Heart right ventricle (tissue), 16 donors: ENCODE data around the gene PIGP. TPM values are rescaled to one million over a fixed set of nuclear protein-coding genes. Genes with fewer than 3 reads are reported as not detected.
"Not testable (repeated sequence)": the region's sequence is repeated elsewhere in the genome, so short reads cannot be mapped to it uniquely, and the experiment has no call there.

Source experiments
- ATAC-seq, 8 donors: fragments of 200-7000 bp; cut with Tn5 transposase; one replicate each; pipeline ENCODE4 v1.9.1; 2020; ENCODE audit warnings: mild to moderate bottlenecking in 8 of 8, moderate library complexity in 8 of 8, moderate number of reproducible peaks in 1 of 8
- DNase-seq, 2 donors: peaks; one replicate each; pipeline ENCODE4 v3.0.0-alpha.2; 2020
- H3K27ac ChIP-seq, 10 donors: fragments of 200-600 bp; sonication (generic) in 2 of 10; one replicate each; pipeline versions ENCODE4 v1.5.0 to v1.8.0; 2020 to 2022; ENCODE audit warnings: mild to moderate bottlenecking in 3 of 10
- H3K27me3 ChIP-seq, 7 donors: fragments of 200-600 bp; one replicate each; pipeline ENCODE4 v1.8.0; 2021 to 2022; ENCODE audit warnings: mild to moderate bottlenecking in 2 of 7
- H3K36me3 ChIP-seq, 9 donors: fragments of 200-600 bp; sonication (generic) in 1 of 9; one replicate each; pipeline versions ENCODE4 v1.5.0 to v1.8.0; 2020 to 2022; ENCODE audit warnings: mild to moderate bottlenecking in 2 of 9
- H3K4me1 ChIP-seq, 9 donors: fragments of 200-600 bp; sonication (generic) in 1 of 9; one replicate each; pipeline versions ENCODE4 v1.5.0 to v1.8.0; 2020 to 2022; ENCODE audit warnings: mild to moderate bottlenecking in 4 of 9
- H3K4me3 ChIP-seq, 10 donors: fragments of 200-600 bp; sonication (generic) in 2 of 10; one replicate each; pipeline versions ENCODE4 v1.5.0 to v1.8.0; 2020 to 2022; ENCODE audit warnings: mild to moderate bottlenecking in 7 of 10, moderate library complexity in 2 of 10
- H3K9me3 ChIP-seq, 11 donors: fragments of 200-600 bp in 10 of 11; sonication (generic) in 2 of 11; one replicate each; pipeline versions ENCODE4 v1.5.0 to v1.8.0; 2013 to 2022; ENCODE audit warnings: mild to moderate bottlenecking in 2 of 11, control low read depth in 1 of 11, moderate library complexity in 1 of 11
- WGBS, 2 donors: extraction: QIAGEN DNeasy Blood & Tissue Kit; methylation state at CpG; one replicate each; pipeline ENCODE4 v1.1.7; 2013; ENCODE audit warnings: inconsistent platforms in 1 of 2; 5-methylcytosine and 5-hydroxymethylcytosine counted together
- intact Hi-C, 10 donors: fragments of 100-400 bp; cut with DNase I; formaldehyde crosslinking; loops; one replicate each; pipeline versions ENCODE4 v1.11.1 to v1.14.2; 2022
- polyA plus RNA-seq, 2 donors: library from polyadenylated mRNA; stranded (reverse); fragments of 200-250 nt; gene quantifications; one replicate each; pipeline ENCODE4 v1.2.3, GENCODE V29; 2013
- total RNA-seq, 10 donors: library from RNA; stranded (reverse); fragmentation: NEBNext Ultra II Directional in 3 of 10; extraction: Animal tissue kit (Norgen Biotek cat#: 25700) in 3 of 10; gene quantifications; one replicate each; pipeline versions ENCODE4 v1.2.1 to v1.2.4, GENCODE V29; 2021 to 2023
- TF ChIP-seq, protein P1 (sequence below), 9 donors: fragments of 200-600 bp; sonication (generic) in 2 of 9; IDR thresholded peaks; one replicate each; pipeline versions ENCODE4 v1.5.0 to v1.8.0; 2021 to 2022; ENCODE audit warnings: antibody characterized with exemption in 9 of 9, mild to moderate bottlenecking in 5 of 9, moderate library complexity in 1 of 9
- donor health status: Arrhythmogenic right ventricular cardiomyopathy.
- donor health status: ischemic (EF 13 %, LVEDD 7.1; RV severe dilation, severe dysfunction).
- donor health status: healthy with polysubstance abuse.
- donor health status: DM: no; HTN: yes; CAD: no.
- donor health status: DM: no; HTN: no; CAD: no.
- donor health status: ischemic (EF 25% LVEDD 6.9; RV normal size, moderate dysfunction).
- donor health status: ischemic (EF 25% LVEDD 5.7; RV mildly dilated, moderate dysfunction).
- donor health status: healthy.
- donor health status: DM: yes; HTN: yes; CAD: no.
- donor health status: Ischemic cardiomyopathy.
- donor health status: ischemic (EF 35%, LVEDD 5.7; RV mildly dilated, moderate dysfunction).
- donor health status: nonischemic (EF 11% LVEDD 7.7; RV severe dilation, severe dysfunction).
- donor health status: DM: yes; HTN: yes; CAD: no.
- donor health status: PGD.
- donor health status: ischemic (EF 29% LVEDD 5.4; RV normal size, mild dysfunction).
- donor health status: nonischemic (EF 23%, LVEDD 6.1; RV moderate dilation, normal function).

Gene PIGP
- total and polyA plus RNA-seq, 12 donors = 24.5 to 41.8 (median 37.7) TPM

DNA sequence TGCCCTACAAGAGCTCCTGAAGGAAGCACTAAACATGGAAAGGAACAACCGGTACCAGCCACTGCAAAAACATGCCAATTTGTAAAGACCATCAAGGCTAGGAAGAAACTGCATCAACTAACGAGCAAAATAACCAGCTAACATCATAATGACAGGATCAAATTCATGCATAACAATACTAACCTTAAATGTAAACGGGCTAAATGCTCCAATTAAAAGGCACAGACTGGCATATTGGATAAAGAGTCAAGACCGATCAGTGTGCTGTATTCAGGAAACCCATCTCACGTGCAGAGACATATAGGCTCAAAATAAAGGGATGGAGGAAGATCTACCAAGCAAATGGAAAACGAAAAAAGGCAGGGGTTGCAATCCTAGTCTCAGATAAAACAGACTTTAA is 38.2 kb upstream of the PIGP start:
- H3K4me1 ChIP-seq, DNase-seq, H3K4me3 ChIP-seq, intact Hi-C loops, H3K27ac ChIP-seq, ATAC-seq, H3K27me3 ChIP-seq: not testable (repeated sequence)
- Histone ChIP-seq H3K9me3 (peaks cover 0 to 13% (median 0%) of the 10 kb centered on the region in 11 donors), H3K36me3 (peaks cover 0 to 20% (median 12%) of the 10 kb centered on the region in 9 donors)
- WGBS, 2 donors = 92 to 95% methylated on average over 5 of the region's 6 CpGs

DNA sequence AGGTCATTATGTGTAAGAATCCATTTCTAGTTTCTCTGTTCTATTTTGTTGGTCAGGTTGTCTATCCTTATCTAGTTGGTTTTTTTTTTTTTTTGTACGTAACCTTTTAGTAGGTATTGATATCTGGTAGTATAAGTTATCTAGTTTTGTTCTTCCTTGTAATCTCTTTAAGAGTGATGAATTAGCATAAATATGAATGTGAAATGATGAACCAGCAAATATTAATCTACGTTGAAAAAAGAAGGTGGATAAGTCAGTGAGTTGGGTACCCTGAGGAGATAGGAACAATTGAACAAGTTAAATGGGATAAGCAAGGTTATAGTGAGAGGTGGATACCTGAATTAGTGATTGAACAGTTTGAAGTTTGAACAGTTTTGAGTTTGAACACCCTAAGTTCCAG is 34.1 kb upstream of the PIGP start:
- Histone ChIP-seq H3K27me3 (no peaks in the 10 kb centered on the region), H3K9me3 (peaks cover 0 to 13% (median 0%) of the 10 kb centered on the region in 11 donors), H3K4me1 (no peaks in the 10 kb centered on the region), H3K4me3 (no peak overlapping the region), H3K36me3 (peaks cover 0 to 17% (median 12%) of the 10 kb centered on the region in 9 donors), H3K27ac (no peak overlapping the region)
- DNase-seq (no peak), ATAC-seq (no peak)
- intact Hi-C loops = no loop called here
- TF ChIP-seq, protein P1, sequence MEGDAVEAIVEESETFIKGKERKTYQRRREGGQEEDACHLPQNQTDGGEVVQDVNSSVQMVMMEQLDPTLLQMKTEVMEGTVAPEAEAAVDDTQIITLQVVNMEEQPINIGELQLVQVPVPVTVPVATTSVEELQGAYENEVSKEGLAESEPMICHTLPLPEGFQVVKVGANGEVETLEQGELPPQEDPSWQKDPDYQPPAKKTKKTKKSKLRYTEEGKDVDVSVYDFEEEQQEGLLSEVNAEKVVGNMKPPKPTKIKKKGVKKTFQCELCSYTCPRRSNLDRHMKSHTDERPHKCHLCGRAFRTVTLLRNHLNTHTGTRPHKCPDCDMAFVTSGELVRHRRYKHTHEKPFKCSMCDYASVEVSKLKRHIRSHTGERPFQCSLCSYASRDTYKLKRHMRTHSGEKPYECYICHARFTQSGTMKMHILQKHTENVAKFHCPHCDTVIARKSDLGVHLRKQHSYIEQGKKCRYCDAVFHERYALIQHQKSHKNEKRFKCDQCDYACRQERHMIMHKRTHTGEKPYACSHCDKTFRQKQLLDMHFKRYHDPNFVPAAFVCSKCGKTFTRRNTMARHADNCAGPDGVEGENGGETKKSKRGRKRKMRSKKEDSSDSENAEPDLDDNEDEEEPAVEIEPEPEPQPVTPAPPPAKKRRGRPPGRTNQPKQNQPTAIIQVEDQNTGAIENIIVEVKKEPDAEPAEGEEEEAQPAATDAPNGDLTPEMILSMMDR (IDR thresholded peaks at IDR 0.05) = no peak
- WGBS, 2 donors = 98 to 99% methylated on average over 2 of the region's 2 CpGs

DNA sequence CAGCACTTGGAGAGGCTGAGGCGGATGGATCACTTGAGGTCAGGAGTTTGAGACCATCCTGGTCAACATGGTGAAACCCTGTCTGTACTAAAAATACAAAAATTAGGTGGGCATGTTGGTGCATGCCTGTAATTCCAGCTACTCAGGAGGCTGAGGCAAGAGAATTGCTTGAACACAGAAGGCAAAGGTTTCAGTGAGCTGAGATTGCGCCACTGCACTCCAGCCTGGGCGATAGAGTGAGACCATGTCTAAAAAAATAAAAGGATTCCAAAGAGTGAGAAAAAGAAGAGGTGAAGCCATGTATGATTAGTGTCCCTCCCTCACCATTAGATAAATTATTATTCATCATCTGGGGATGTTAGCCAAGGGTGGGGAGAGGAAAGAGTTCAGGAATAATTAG is 29.9 kb upstream of the PIGP start:
- H3K36me3 ChIP-seq = peaks cover 0 to 29% (median 18%) of the 10 kb centered on the region in 9 donors
- DNase-seq, H3K9me3 ChIP-seq, H3K27ac ChIP-seq, intact Hi-C loops, H3K4me1 ChIP-seq, H3K4me3 ChIP-seq, H3K27me3 ChIP-seq, ATAC-seq: not testable (repeated sequence)
- 96 to 98% methylated on average over 3 of the region's 3 CpGs for WGBS, 2 donors

DNA sequence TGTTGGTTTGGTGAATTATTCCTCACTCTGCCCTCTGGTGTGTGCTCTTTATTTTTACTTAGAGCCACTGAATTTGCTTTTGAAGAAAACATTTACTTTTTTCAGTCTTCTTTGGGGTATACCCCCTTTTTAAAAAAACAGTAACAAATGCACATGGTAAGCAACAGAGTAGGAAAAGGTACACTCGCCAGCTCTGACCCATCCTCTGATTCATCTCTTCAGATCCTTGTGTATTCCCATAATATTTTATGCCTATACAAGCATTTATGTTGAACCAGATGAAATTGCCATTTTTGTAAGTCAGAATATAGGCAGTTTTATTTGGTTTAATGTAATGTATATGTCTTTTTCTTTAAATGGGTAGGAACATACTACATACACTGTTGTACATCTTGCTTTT is 28.5 kb upstream of the PIGP start:
- DNase-seq (no peak), ATAC-seq (no peak)
- Histone ChIP-seq H3K36me3 (peaks cover 0 to 43% (median 31%) of the 10 kb centered on the region in 9 donors), H3K27me3 (no peaks in the 10 kb centered on the region), H3K9me3 (no peaks in the 10 kb centered on the region), H3K4me1 (no peaks in the 10 kb centered on the region), H3K4me3 (no peak overlapping the region), H3K27ac (no peak overlapping the region)
- 92 to 96% methylated on average over 1 of the region's 1 CpG for WGBS, 2 donors
- TF ChIP-seq, protein P1 (IDR thresholded peaks at IDR 0.05) = no peak
- intact Hi-C loops = no loop called here

DNA sequence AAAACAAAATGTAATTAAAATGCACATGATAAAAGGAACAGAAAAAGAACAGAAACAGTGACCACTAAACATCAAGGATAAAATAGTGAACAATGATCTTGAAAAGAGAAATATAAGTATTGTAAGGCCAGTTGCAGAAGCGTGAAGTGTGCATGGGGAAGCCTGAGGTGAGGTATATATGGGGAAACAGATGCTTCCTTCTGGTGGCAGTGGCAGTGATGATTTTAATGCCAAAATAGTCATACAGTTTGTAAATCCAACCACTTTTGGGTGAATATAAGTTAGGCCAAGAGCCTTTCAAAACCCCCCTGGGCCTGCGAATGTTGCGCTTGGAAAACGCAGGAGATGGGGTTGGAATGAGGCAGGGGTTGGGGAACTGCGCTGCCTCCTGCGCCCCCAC is 27.4 kb upstream of the PIGP start:
- Histone ChIP-seq H3K4me3 (no peak overlapping the region), H3K4me1 (no peaks in the 10 kb centered on the region), H3K27ac (no peak overlapping the region), H3K27me3 (no peaks in the 10 kb centered on the region), H3K36me3 (peaks cover 0 to 53% (median 31%) of the 10 kb centered on the region in 9 donors), H3K9me3 (no peaks in the 10 kb centered on the region)
- ATAC-seq = no peak
- TF ChIP-seq, protein P1 (IDR thresholded peaks at IDR 0.05) = no peak
- intact Hi-C loops = no loop called here
- 97% methylated on average over 6 of the region's 6 CpGs for WGBS, 2 donors
- DNase-seq = no peak
